ENCODE measurements around the gene PRPF40B. TPM values are rescaled to one million over a fixed set of nuclear protein-coding genes. Genes with fewer than 3 reads are reported as not detected.
A peak's percentile ranks its signal among the peaks of the same experiment; 100 is the strongest.

Gene PRPF40B
- total and polyA plus RNA-seq, 2 donors (not counting 1 experiment from before 2014, with no cell fraction given) = 11.7 to 23.7 TPM

DNA sequence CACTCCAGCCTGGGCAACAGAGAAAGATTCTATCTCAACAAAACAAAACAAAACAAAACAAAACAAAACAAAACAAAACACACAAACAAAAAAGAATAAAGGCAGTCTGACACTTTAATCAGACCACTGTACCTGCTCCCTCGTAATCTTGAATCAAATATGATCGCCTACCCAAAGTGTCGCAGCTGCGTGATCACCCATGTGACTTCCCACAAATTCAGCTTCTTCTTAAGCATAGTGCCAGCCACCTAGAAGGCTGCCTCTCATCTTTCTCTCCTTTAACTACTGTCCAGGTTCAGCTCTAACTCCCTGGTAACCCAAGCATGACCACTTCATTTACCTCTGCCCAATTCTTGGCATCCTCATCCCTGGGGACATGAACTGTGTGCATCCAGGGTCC, 46.4 kb downstream of the PRPF40B start:
- H3K36me3 ChIP-seq (replicated peaks in 1 of 2; ENCODE audit: control extremely low read depth in 1 of 2, control insufficient read depth in 1 of 2, extremely low read depth in 1 of 2, insufficient read depth in 2 of 2, low read length in 1 of 2) = peaks cover 0 to 8% of the 10 kb centered on the region in 2 experiments
- no peaks in the 10 kb centered on the region for H3K9me3 ChIP-seq (ENCODE audit: control extremely low read depth in 1 of 3, control insufficient read depth in 2 of 3, insufficient read depth in 1 of 3, low read length in 2 of 3)
- ChIA-PET POLR2A (interaction anchor here (1.6 kb wide), 1 partner anchor 28 kb away, joined by 3 read pairs; no protein-coding TSS in a partner anchor), CTCF (interaction anchor here (1.1 to 6.5 kb wide), 4 partner anchors 8 to 38 kb away, joined by 4 to 48 read pairs (median 40); no protein-coding TSS in a partner anchor)
- peak overlapping the region; percentile 62 for H3K4me2 ChIP-seq (replicated peaks; ENCODE audit: low read depth, low read length, poor library complexity, severe bottlenecking)
- ATAC-seq (ENCODE audit: low read depth) = no peak
- Mint-ChIP-seq H3K4me3 (peak overlapping the region; percentile 48), H3K27me3 (no peaks in the 10 kb centered on the region), H3K9me3 (ENCODE audit: insufficient read depth) (no peaks in the 10 kb centered on the region), H3K27ac (peak overlapping the region; percentile 87), H3K4me1 (peaks cover 97% of the 10 kb centered on the region)
- H3K27ac ChIP-seq (ENCODE audit: low read length in 2 of 2) = peak overlapping the region; percentile 92 to 95
- peak; percentile 39 for DNase-seq
- intact Hi-C loops (cut with micrococcal nuclease) = loop anchor here (2.0 kb wide), 3 partner anchors 19 to 37 kb away; partner anchors contain the start of gene FMNL3
- no peak for TF ChIP-seq EZH2 (IDR thresholded peaks at IDR 0.05; ENCODE audit: borderline replicate concordance, insufficient read depth, low read depth, low read length, poor library complexity, severe bottlenecking)
- TF ChIP-seq, protein P1, sequence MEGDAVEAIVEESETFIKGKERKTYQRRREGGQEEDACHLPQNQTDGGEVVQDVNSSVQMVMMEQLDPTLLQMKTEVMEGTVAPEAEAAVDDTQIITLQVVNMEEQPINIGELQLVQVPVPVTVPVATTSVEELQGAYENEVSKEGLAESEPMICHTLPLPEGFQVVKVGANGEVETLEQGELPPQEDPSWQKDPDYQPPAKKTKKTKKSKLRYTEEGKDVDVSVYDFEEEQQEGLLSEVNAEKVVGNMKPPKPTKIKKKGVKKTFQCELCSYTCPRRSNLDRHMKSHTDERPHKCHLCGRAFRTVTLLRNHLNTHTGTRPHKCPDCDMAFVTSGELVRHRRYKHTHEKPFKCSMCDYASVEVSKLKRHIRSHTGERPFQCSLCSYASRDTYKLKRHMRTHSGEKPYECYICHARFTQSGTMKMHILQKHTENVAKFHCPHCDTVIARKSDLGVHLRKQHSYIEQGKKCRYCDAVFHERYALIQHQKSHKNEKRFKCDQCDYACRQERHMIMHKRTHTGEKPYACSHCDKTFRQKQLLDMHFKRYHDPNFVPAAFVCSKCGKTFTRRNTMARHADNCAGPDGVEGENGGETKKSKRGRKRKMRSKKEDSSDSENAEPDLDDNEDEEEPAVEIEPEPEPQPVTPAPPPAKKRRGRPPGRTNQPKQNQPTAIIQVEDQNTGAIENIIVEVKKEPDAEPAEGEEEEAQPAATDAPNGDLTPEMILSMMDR (IDR thresholded peaks at IDR 0.05) = no peak
- no peak overlapping the region for H3K4me3 ChIP-seq (ENCODE audit: control extremely low read depth in 1 of 5, extremely low read depth in 1 of 5, insufficient read depth in 1 of 5, low read depth in 2 of 5, low read length in 4 of 5)
- H3K4me1 ChIP-seq (ENCODE audit: control insufficient read depth in 2 of 2, insufficient read depth in 2 of 2, low read length in 2 of 2) = peaks cover 96 to 100% of the 10 kb centered on the region in 2 donors
- no peak overlapping the region for H3K9ac ChIP-seq (ENCODE audit: low read length)
- 64% methylated on average over 4 of the region's 4 CpGs for WGBS (ENCODE audit: insufficient coverage)
- no peak overlapping the region for H2AFZ ChIP-seq (ENCODE audit: insufficient read depth, low read depth, low read length, poor library complexity, severe bottlenecking)
- peaks cover 75% of the 10 kb centered on the region for H3K79me2 ChIP-seq (ENCODE audit: control insufficient read depth, insufficient read depth, low read length)
- H4K20me1 ChIP-seq (ENCODE audit: control insufficient read depth, insufficient read depth, low read length, poor library complexity, severe bottlenecking) = no peaks in the 10 kb centered on the region
- no peaks in the 10 kb centered on the region for H3K27me3 ChIP-seq (replicated peaks in 1 of 4; ENCODE audit: control extremely low read depth in 1 of 4, control insufficient read depth in 3 of 4, insufficient read depth in 4 of 4, low read length in 3 of 4)

DNA sequence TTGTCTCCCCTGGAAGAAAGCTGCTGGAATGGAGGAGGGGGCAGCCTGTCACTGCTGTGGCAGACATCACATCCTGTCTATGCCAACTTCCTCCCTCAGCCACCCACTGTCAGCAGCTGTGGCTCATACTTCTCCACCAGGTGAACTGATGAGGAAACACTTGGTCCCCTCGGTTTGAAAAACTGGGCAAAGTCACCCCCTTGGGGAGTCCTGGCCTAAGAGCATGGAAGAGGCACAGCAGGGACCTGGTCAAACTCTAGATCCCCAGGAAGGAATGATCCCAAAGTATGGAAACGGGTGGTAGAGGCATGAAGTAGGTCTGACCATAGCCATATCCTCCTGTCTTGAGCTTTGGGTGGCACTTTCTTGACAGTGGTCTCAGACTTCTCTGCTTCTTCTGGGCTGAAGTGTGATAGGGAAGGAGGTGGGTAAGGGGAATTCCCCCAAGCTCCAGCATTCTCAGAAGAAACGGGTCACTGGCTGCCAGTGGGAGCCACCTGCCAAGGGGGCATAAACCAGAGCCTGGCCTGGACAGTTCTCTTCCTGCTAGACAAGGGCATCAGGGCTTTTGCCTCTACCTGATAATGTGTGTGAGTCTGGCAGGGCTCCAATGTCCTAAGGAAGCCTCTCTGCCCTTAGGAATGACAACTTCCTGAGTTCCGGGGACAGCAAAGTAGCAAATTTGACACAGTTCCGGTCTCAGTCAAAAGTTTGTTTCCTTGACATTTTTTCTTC, 47.8 kb downstream of the PRPF40B start:
- Mint-ChIP-seq H3K9me3 (ENCODE audit: insufficient read depth) (no peaks in the 10 kb centered on the region), H3K27me3 (no peaks in the 10 kb centered on the region), H3K4me3 (peak overlapping the region; percentile 48), H3K4me1 (peaks cover 97% of the 10 kb centered on the region), H3K27ac (peak overlapping the region; percentile 87)
- H3K36me3 ChIP-seq (replicated peaks in 1 of 2; ENCODE audit: control extremely low read depth in 1 of 2, control insufficient read depth in 1 of 2, extremely low read depth in 1 of 2, insufficient read depth in 2 of 2, low read length in 1 of 2) = peaks cover 0 to 3% of the 10 kb centered on the region in 2 experiments
- intact Hi-C loops (cut with micrococcal nuclease) = loop anchor here (1.0 to 2.0 kb wide), 5 partner anchors 8 to 36 kb away; partner anchors contain the start of gene FMNL3
- no peaks in the 10 kb centered on the region for H3K27me3 ChIP-seq (replicated peaks in 1 of 4; ENCODE audit: control extremely low read depth in 1 of 4, control insufficient read depth in 3 of 4, insufficient read depth in 4 of 4, low read length in 3 of 4)
- no peaks in the 10 kb centered on the region for H3K9me3 ChIP-seq (ENCODE audit: control extremely low read depth in 1 of 3, control insufficient read depth in 2 of 3, insufficient read depth in 1 of 3, low read length in 2 of 3)
- H4K20me1 ChIP-seq (ENCODE audit: control insufficient read depth, insufficient read depth, low read length, poor library complexity, severe bottlenecking) = no peaks in the 10 kb centered on the region
- WGBS (ENCODE audit: insufficient coverage) = 2% methylated on average over 5 of the region's 5 CpGs
- H3K9ac ChIP-seq (ENCODE audit: low read length) = peak overlapping the region; percentile 25
- peak overlapping the region; percentile 92 to 95 for H3K27ac ChIP-seq (ENCODE audit: low read length in 2 of 2)
- peak overlapping the region in 2 of 5 experiments; percentile 3 to 5 for H3K4me3 ChIP-seq (ENCODE audit: control extremely low read depth in 1 of 5, extremely low read depth in 1 of 5, insufficient read depth in 1 of 5, low read depth in 2 of 5, low read length in 4 of 5)
- ATAC-seq (ENCODE audit: low read depth) (peak; percentile 73), DNase-seq (peak; percentile 80)
- H3K79me2 ChIP-seq (ENCODE audit: control insufficient read depth, insufficient read depth, low read length) = peaks cover 71% of the 10 kb centered on the region
- peak overlapping the region; percentile 31 for H2AFZ ChIP-seq (ENCODE audit: insufficient read depth, low read depth, low read length, poor library complexity, severe bottlenecking)
- POLR2A ChIA-PET = interaction anchor here (0.5 to 1.6 kb wide), 9 partner anchors 8 to 505 kb away, joined by 3 to 5 read pairs (median 4); partner anchors contain the start of gene FMNL3
- peaks cover 83 to 92% of the 10 kb centered on the region in 2 donors for H3K4me1 ChIP-seq (ENCODE audit: control insufficient read depth in 2 of 2, insufficient read depth in 2 of 2, low read length in 2 of 2)
- TF ChIP-seq, protein P1 (IDR thresholded peaks at IDR 0.05) = peak; percentile 16
- no peak for TF ChIP-seq EZH2 (IDR thresholded peaks at IDR 0.05; ENCODE audit: borderline replicate concordance, insufficient read depth, low read depth, low read length, poor library complexity, severe bottlenecking)
- CTCF ChIA-PET = interaction anchor here (0.6 to 6.5 kb wide), 7 partner anchors 10 to 338 kb away, joined by 3 to 48 read pairs (median 5); no protein-coding TSS in a partner anchor
- peak overlapping the region; percentile 62 for H3K4me2 ChIP-seq (replicated peaks; ENCODE audit: low read depth, low read length, poor library complexity, severe bottlenecking)

All from B cell (primary cell).